Mesenteric fat pad (tissue), 1 donor: Measurements from ENCODE around the gene VPS13C. TPM values are rescaled to one million over a fixed set of nuclear protein-coding genes. Genes with fewer than 3 reads are reported as not detected.
"Not testable (repeated sequence)": the region's sequence is repeated elsewhere in the genome, so short reads cannot be mapped to it uniquely, and the experiment has no call there.

Experiments used
- DNase-seq: peaks from one replicate; pipeline ENCODE4 v3.0.0-alpha.2; 2020; ENCODE audit warnings: low spot score
- total RNA-seq: library from RNA; stranded (reverse); fragmentation: NEBNext Ultra II Directional; extraction: Animal tissue kit (Norgen Biotek cat#: 25700); gene quantifications from one replicate; pipeline ENCODE4 v1.2.1, GENCODE V29; 2021
- donor health status: DM: yes; HTN: yes; CAD: no.

Gene VPS13C
- total RNA-seq, 1 donor from 2014 or later: 66.7 TPM

GRCh38 chr15:62046078-62046743, 14.0 kb downstream of the VPS13C start:
- no peak for DNase-seq

GRCh38 chr15:62035256-62035924, 24.9 kb downstream of the VPS13C start:
- no peak for DNase-seq

- DNase-seq: no peak
These were observed 32.3 kb downstream of the VPS13C start for GRCh38 chr15:62027916-62028315.

GRCh38 chr15:62027263-62027565, 33.0 kb downstream of the VPS13C start:
- no peak for DNase-seq

GRCh38 chr15:62026487-62027262, 33.6 kb downstream of the VPS13C start:
- DNase-seq: no peak

GRCh38 chr15:62021991-62022600, 38.2 kb downstream of the VPS13C start:
- DNase-seq: no peak

- no peak for DNase-seq
These were observed 39.6 kb downstream of the VPS13C start for GRCh38 chr15:62020576-62021160.

GRCh38 chr15:62005354-62005753, 54.9 kb downstream of the VPS13C start:
- DNase-seq: not testable (repeated sequence)

GRCh38 chr15:61997786-61998185, 62.5 kb downstream of the VPS13C start:
- no peak for DNase-seq

GRCh38 chr15:61996056-61996635, 64.1 kb downstream of the VPS13C start:
- DNase-seq: no peak

GRCh38 chr15:61994216-61994615, 66.0 kb downstream of the VPS13C start:
- DNase-seq: no peak

- DNase-seq: no peak
These were observed 67.7 kb downstream of the VPS13C start for GRCh38 chr15:61992518-61992917.

GRCh38 chr15:61989667-61990066, 70.6 kb downstream of the VPS13C start:
- no peak for DNase-seq

GRCh38 chr15:61987824-61988223, 72.4 kb downstream of the VPS13C start:
- DNase-seq: no peak

GRCh38 chr15:61983081-61983480, 77.2 kb downstream of the VPS13C start:
- no peak for DNase-seq

GRCh38 chr15:61978225-61978624, 82.0 kb downstream of the VPS13C start:
- no peak for DNase-seq

GRCh38 chr15:61974759-61975158, 85.5 kb downstream of the VPS13C start:
- DNase-seq: no peak

- DNase-seq: no peak
These were observed 86.1 kb downstream of the VPS13C start for GRCh38 chr15:61974118-61974517.

GRCh38 chr15:61951949-61952348, 108.3 kb downstream of the VPS13C start:
- DNase-seq: no peak

GRCh38 chr15:61946778-61947177, 113.5 kb downstream of the VPS13C start:
- DNase-seq: no peak

GRCh38 chr15:61943992-61944391, 116.3 kb downstream of the VPS13C start:
- no peak for DNase-seq
